Measurements from ENCODE around the gene ENPP1.

The ENPP1 gene

GRCh38 chr6:131769385-131770141 is 38.3 kb upstream of the ENPP1 start:
- H3K27me3 ChIP-seq (ENCODE audit: insufficient read depth, low read length), result no peaks in the 10 kb centered on the region
- no peaks in the 10 kb centered on the region for H3K36me3 ChIP-seq (ENCODE audit: insufficient read depth, low read depth, low read length)
- H3K9me3 ChIP-seq (ENCODE audit: insufficient read depth, low read depth, low read length), result no peaks in the 10 kb centered on the region
- H3K27ac ChIP-seq (ENCODE audit: low read length), result no peak overlapping the region
- H3K4me1 ChIP-seq (ENCODE audit: insufficient read depth, low read length), result no peaks in the 10 kb centered on the region
- H3K4me3 ChIP-seq (ENCODE audit: low read length), result no peak overlapping the region
- H3K9ac ChIP-seq (ENCODE audit: low read depth, low read length), result no peak overlapping the region

GRCh38 chr6:131770776-131771175 is 37.0 kb upstream of the ENPP1 start:
- Histone ChIP-seq H3K36me3 (ENCODE audit: insufficient read depth, low read depth, low read length) (no peaks in the 10 kb centered on the region), H3K4me1 (ENCODE audit: insufficient read depth, low read length) (no peaks in the 10 kb centered on the region), H3K9me3 (ENCODE audit: insufficient read depth, low read depth, low read length) (no peaks in the 10 kb centered on the region), H3K9ac (ENCODE audit: low read depth, low read length) (no peak overlapping the region), H3K27ac (ENCODE audit: low read length) (no peak overlapping the region), H3K4me3 (ENCODE audit: low read length) (no peak overlapping the region), H3K27me3 (ENCODE audit: insufficient read depth, low read length) (no peaks in the 10 kb centered on the region)

- Histone ChIP-seq H3K4me1 (ENCODE audit: insufficient read depth, low read length) (no peaks in the 10 kb centered on the region), H3K27me3 (ENCODE audit: insufficient read depth, low read length) (no peaks in the 10 kb centered on the region), H3K36me3 (ENCODE audit: insufficient read depth, low read depth, low read length) (no peaks in the 10 kb centered on the region), H3K9ac (ENCODE audit: low read depth, low read length) (no peak overlapping the region), H3K27ac (ENCODE audit: low read length) (no peak overlapping the region), H3K4me3 (ENCODE audit: low read length) (no peak overlapping the region), H3K9me3 (ENCODE audit: insufficient read depth, low read depth, low read length) (no peaks in the 10 kb centered on the region)
Observed at GRCh38 chr6:131773284-131773950, 34.4 kb upstream of the ENPP1 start.

GRCh38 chr6:131775886-131776285 is 31.9 kb upstream of the ENPP1 start:
- H3K27ac ChIP-seq (ENCODE audit: low read length), result no peak overlapping the region
- H3K36me3 ChIP-seq (ENCODE audit: insufficient read depth, low read depth, low read length), result no peaks in the 10 kb centered on the region
- H3K9ac ChIP-seq (ENCODE audit: low read depth, low read length), result no peak overlapping the region
- no peaks in the 10 kb centered on the region for H3K9me3 ChIP-seq (ENCODE audit: insufficient read depth, low read depth, low read length)
- H3K27me3 ChIP-seq (ENCODE audit: insufficient read depth, low read length), result no peaks in the 10 kb centered on the region
- H3K4me3 ChIP-seq (ENCODE audit: low read length), result no peak overlapping the region
- no peaks in the 10 kb centered on the region for H3K4me1 ChIP-seq (ENCODE audit: insufficient read depth, low read length)

GRCh38 chr6:131776985-131777384 is 30.8 kb upstream of the ENPP1 start:
- no peaks in the 10 kb centered on the region for H3K4me1 ChIP-seq (ENCODE audit: insufficient read depth, low read length)
- H3K27me3 ChIP-seq (ENCODE audit: insufficient read depth, low read length), result no peaks in the 10 kb centered on the region
- no peaks in the 10 kb centered on the region for H3K9me3 ChIP-seq (ENCODE audit: insufficient read depth, low read depth, low read length)
- H3K4me3 ChIP-seq (ENCODE audit: low read length), result no peak overlapping the region
- H3K9ac ChIP-seq (ENCODE audit: low read depth, low read length), result no peak overlapping the region
- no peaks in the 10 kb centered on the region for H3K36me3 ChIP-seq (ENCODE audit: insufficient read depth, low read depth, low read length)
- no peak overlapping the region for H3K27ac ChIP-seq (ENCODE audit: low read length)

- Histone ChIP-seq H3K27ac (ENCODE audit: low read length) (no peak overlapping the region), H3K36me3 (ENCODE audit: insufficient read depth, low read depth, low read length) (no peaks in the 10 kb centered on the region), H3K9me3 (ENCODE audit: insufficient read depth, low read depth, low read length) (no peaks in the 10 kb centered on the region), H3K27me3 (ENCODE audit: insufficient read depth, low read length) (no peaks in the 10 kb centered on the region), H3K9ac (ENCODE audit: low read depth, low read length) (no peak overlapping the region), H3K4me1 (ENCODE audit: insufficient read depth, low read length) (no peaks in the 10 kb centered on the region), H3K4me3 (ENCODE audit: low read length) (no peak overlapping the region)
Observed at GRCh38 chr6:131778169-131778568, 29.7 kb upstream of the ENPP1 start.

- Histone ChIP-seq H3K9ac (ENCODE audit: low read depth, low read length) (no peak overlapping the region), H3K4me3 (ENCODE audit: low read length) (no peak overlapping the region), H3K9me3 (ENCODE audit: insufficient read depth, low read depth, low read length) (no peaks in the 10 kb centered on the region), H3K4me1 (ENCODE audit: insufficient read depth, low read length) (no peaks in the 10 kb centered on the region), H3K36me3 (ENCODE audit: insufficient read depth, low read depth, low read length) (no peaks in the 10 kb centered on the region), H3K27ac (ENCODE audit: low read length) (no peak overlapping the region), H3K27me3 (ENCODE audit: insufficient read depth, low read length) (no peaks in the 10 kb centered on the region)
Observed at GRCh38 chr6:131779304-131779703, 28.5 kb upstream of the ENPP1 start.

- H3K9me3 ChIP-seq (ENCODE audit: insufficient read depth, low read depth, low read length), result no peaks in the 10 kb centered on the region
- H3K9ac ChIP-seq (ENCODE audit: low read depth, low read length), result no peak overlapping the region
- H3K27me3 ChIP-seq (ENCODE audit: insufficient read depth, low read length), result no peaks in the 10 kb centered on the region
- no peak overlapping the region for H3K4me3 ChIP-seq (ENCODE audit: low read length)
- H3K4me1 ChIP-seq (ENCODE audit: insufficient read depth, low read length), result no peaks in the 10 kb centered on the region
- no peak overlapping the region for H3K27ac ChIP-seq (ENCODE audit: low read length)
- no peaks in the 10 kb centered on the region for H3K36me3 ChIP-seq (ENCODE audit: insufficient read depth, low read depth, low read length)
Observed at GRCh38 chr6:131780600-131780999, 27.2 kb upstream of the ENPP1 start.

GRCh38 chr6:131781687-131782086 is 26.1 kb upstream of the ENPP1 start:
- H3K4me1 ChIP-seq (ENCODE audit: insufficient read depth, low read length), result no peaks in the 10 kb centered on the region
- H3K27ac ChIP-seq (ENCODE audit: low read length), result no peak overlapping the region
- H3K4me3 ChIP-seq (ENCODE audit: low read length), result no peak overlapping the region
- H3K9me3 ChIP-seq (ENCODE audit: insufficient read depth, low read depth, low read length), result no peaks in the 10 kb centered on the region
- no peak overlapping the region for H3K9ac ChIP-seq (ENCODE audit: low read depth, low read length)
- H3K36me3 ChIP-seq (ENCODE audit: insufficient read depth, low read depth, low read length), result no peaks in the 10 kb centered on the region
- H3K27me3 ChIP-seq (ENCODE audit: insufficient read depth, low read length), result no peaks in the 10 kb centered on the region

GRCh38 chr6:131782764-131783163 is 25.1 kb upstream of the ENPP1 start:
- Histone ChIP-seq H3K4me1 (ENCODE audit: insufficient read depth, low read length) (no peaks in the 10 kb centered on the region), H3K9ac (ENCODE audit: low read depth, low read length) (no peak overlapping the region), H3K9me3 (ENCODE audit: insufficient read depth, low read depth, low read length) (no peaks in the 10 kb centered on the region), H3K27me3 (ENCODE audit: insufficient read depth, low read length) (no peaks in the 10 kb centered on the region), H3K36me3 (ENCODE audit: insufficient read depth, low read depth, low read length) (no peaks in the 10 kb centered on the region), H3K27ac (ENCODE audit: low read length) (no peak overlapping the region), H3K4me3 (ENCODE audit: low read length) (no peak overlapping the region)

- no peak overlapping the region for H3K27ac ChIP-seq (ENCODE audit: low read length)
- H3K9ac ChIP-seq (ENCODE audit: low read depth, low read length), result no peak overlapping the region
- H3K4me1 ChIP-seq (ENCODE audit: insufficient read depth, low read length), result no peaks in the 10 kb centered on the region
- H3K27me3 ChIP-seq (ENCODE audit: insufficient read depth, low read length), result no peaks in the 10 kb centered on the region
- no peaks in the 10 kb centered on the region for H3K36me3 ChIP-seq (ENCODE audit: insufficient read depth, low read depth, low read length)
- no peaks in the 10 kb centered on the region for H3K9me3 ChIP-seq (ENCODE audit: insufficient read depth, low read depth, low read length)
- H3K4me3 ChIP-seq (ENCODE audit: low read length), result no peak overlapping the region
Observed at GRCh38 chr6:131784561-131784960, 23.3 kb upstream of the ENPP1 start.

GRCh38 chr6:131787079-131787478 is 20.7 kb upstream of the ENPP1 start:
- no peak overlapping the region for H3K27ac ChIP-seq (ENCODE audit: low read length)
- no peaks in the 10 kb centered on the region for H3K27me3 ChIP-seq (ENCODE audit: insufficient read depth, low read length)
- H3K4me3 ChIP-seq (ENCODE audit: low read length), result no peak overlapping the region
- no peaks in the 10 kb centered on the region for H3K4me1 ChIP-seq (ENCODE audit: insufficient read depth, low read length)
- no peak overlapping the region for H3K9ac ChIP-seq (ENCODE audit: low read depth, low read length)
- H3K36me3 ChIP-seq (ENCODE audit: insufficient read depth, low read depth, low read length), result no peaks in the 10 kb centered on the region
- no peaks in the 10 kb centered on the region for H3K9me3 ChIP-seq (ENCODE audit: insufficient read depth, low read depth, low read length)
